ENCODE measurements around the gene EXOC2.

- TF ChIP-seq POLR2AphosphoS5 (IDR thresholded peaks at IDR 0.05; ENCODE audit: low read depth, low read length) (no peak), REST (IDR thresholded peaks at IDR 0.05; ENCODE audit: insufficient read depth in 1 of 2, low read depth in 2 of 2, low read length in 1 of 2) (no peak), CTCF (IDR thresholded peaks at IDR 0.05) (no peak), TCF7L2 (IDR thresholded peaks at IDR 0.05; ENCODE audit: low read depth, low read length) (no peak)
These were observed 86.0 kb downstream of the EXOC2 start for GRCh38 chr6:606829-607379.

All from Panc1 (cell line).